Nephron progenitor cell (in vitro differentiated cells): ENCODE measurements around the gene HCFC2.

Experiments used
- DNase-seq: peaks from one replicate; pipeline ENCODE4 v3.0.0; 2021
- H3K27ac Mint-ChIP-seq: 2 replicates; pipeline ENCODE4 v1.8.0; 2021; ENCODE audit warnings: mild to moderate bottlenecking, moderate library complexity, mixed read lengths
- H3K27me3 Mint-ChIP-seq: 2 replicates; pipeline ENCODE4 v1.8.0; 2021; ENCODE audit warnings: mild to moderate bottlenecking, low read depth, mixed read lengths; ENCODE audit not compliant: poor library complexity
- H3K36me3 Mint-ChIP-seq: 2 replicates; pipeline ENCODE4 v1.8.0; 2021; ENCODE audit warnings: low read depth, mixed read lengths
- H3K4me1 Mint-ChIP-seq: 2 replicates; pipeline ENCODE4 v1.8.0; 2021; ENCODE audit warnings: mixed read lengths
- H3K4me3 Mint-ChIP-seq: 2 replicates; pipeline ENCODE4 v1.8.0; 2021; ENCODE audit warnings: mild to moderate bottlenecking, moderate library complexity, mixed read lengths
- H3K9me3 Mint-ChIP-seq: 2 replicates; pipeline ENCODE4 v1.8.0; 2021; ENCODE audit warnings: mild to moderate bottlenecking, moderate library complexity, mixed read lengths
- CTCF ChIP-seq: fragments of 200-600 bp; sonication (generic); IDR thresholded peaks from 2 replicates; pipeline ENCODE4 v1.5.0; 2021; ENCODE audit warnings: antibody characterized with exemption

Gene HCFC2

DNA sequence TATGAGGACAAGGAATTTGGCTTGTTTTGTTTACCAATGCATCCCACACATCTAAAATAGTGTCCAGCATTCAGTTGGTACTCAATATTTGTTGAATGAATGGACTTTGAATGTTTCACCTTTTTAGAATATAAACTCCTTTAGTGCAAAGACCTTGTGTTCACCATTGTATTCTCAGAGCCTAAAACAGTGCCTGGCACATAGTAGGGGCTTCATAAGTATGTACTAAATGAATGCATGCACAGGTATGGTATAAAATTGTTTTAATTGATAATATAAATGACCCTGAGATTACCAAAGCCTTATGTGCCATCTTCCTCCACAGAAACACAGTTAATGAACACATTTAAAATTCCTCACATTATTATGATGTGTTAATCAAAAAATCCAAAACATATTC is 78.7 kb downstream of the HCFC2 start:
- no peak for DNase-seq
- TF ChIP-seq CTCF: no peak
- H3K4me3 Mint-ChIP-seq: no peak overlapping the region
- H3K4me1 Mint-ChIP-seq: peaks cover 7% of the 10 kb centered on the region
- H3K27ac Mint-ChIP-seq: no peak overlapping the region
- no peaks in the 10 kb centered on the region for H3K36me3 Mint-ChIP-seq
- peaks cover 10% of the 10 kb centered on the region for H3K9me3 Mint-ChIP-seq
- peaks cover 4% of the 10 kb centered on the region for H3K27me3 Mint-ChIP-seq

DNA sequence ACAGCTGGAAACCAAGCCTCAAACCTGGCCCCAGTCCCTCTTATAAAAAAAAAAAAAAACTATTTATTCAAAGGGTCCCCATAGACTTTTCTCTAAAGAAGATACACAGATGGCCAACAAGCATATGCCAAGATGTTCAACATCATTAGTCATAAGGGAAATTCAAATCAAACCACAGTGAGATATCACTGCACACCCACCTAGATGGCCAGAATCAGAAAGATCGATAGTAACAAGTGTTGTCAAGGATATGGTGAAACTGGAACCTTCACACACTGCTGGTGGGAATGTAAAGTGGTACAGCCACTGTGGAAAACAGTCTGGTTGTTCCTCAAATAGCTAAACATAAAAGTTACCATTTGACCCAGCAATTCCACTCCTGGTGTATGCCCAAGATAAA is 79.6 kb downstream of the HCFC2 start:
- H3K4me3 Mint-ChIP-seq: no peak overlapping the region
- peaks cover 10% of the 10 kb centered on the region for H3K9me3 Mint-ChIP-seq
- H3K27me3 Mint-ChIP-seq: peaks cover 4% of the 10 kb centered on the region
- H3K4me1 Mint-ChIP-seq: peaks cover 3% of the 10 kb centered on the region
- no peak overlapping the region for H3K27ac Mint-ChIP-seq
- no peak for DNase-seq
- TF ChIP-seq CTCF: no peak
- H3K36me3 Mint-ChIP-seq: no peaks in the 10 kb centered on the region

GRCh38 chr12:104147346-104147745 is 83.0 kb downstream of the HCFC2 start:
- no peak for TF ChIP-seq CTCF
- no peak overlapping the region for H3K27ac Mint-ChIP-seq
- peaks cover 10% of the 10 kb centered on the region for H3K9me3 Mint-ChIP-seq
- peaks cover 9% of the 10 kb centered on the region for H3K27me3 Mint-ChIP-seq
- DNase-seq: no peak
- H3K4me3 Mint-ChIP-seq: no peak overlapping the region
- peaks cover 4% of the 10 kb centered on the region for H3K4me1 Mint-ChIP-seq
- H3K36me3 Mint-ChIP-seq: no peaks in the 10 kb centered on the region

- no peak for DNase-seq
- peaks cover 5% of the 10 kb centered on the region for H3K9me3 Mint-ChIP-seq
- H3K36me3 Mint-ChIP-seq: no peaks in the 10 kb centered on the region
- TF ChIP-seq CTCF: no peak
- peaks cover 9% of the 10 kb centered on the region for H3K27me3 Mint-ChIP-seq
- no peak overlapping the region for H3K4me3 Mint-ChIP-seq
- no peak overlapping the region for H3K27ac Mint-ChIP-seq
- peaks cover 4% of the 10 kb centered on the region for H3K4me1 Mint-ChIP-seq
These were observed 86.1 kb downstream of the HCFC2 start for GRCh38 chr12:104150416-104150815.

DNA sequence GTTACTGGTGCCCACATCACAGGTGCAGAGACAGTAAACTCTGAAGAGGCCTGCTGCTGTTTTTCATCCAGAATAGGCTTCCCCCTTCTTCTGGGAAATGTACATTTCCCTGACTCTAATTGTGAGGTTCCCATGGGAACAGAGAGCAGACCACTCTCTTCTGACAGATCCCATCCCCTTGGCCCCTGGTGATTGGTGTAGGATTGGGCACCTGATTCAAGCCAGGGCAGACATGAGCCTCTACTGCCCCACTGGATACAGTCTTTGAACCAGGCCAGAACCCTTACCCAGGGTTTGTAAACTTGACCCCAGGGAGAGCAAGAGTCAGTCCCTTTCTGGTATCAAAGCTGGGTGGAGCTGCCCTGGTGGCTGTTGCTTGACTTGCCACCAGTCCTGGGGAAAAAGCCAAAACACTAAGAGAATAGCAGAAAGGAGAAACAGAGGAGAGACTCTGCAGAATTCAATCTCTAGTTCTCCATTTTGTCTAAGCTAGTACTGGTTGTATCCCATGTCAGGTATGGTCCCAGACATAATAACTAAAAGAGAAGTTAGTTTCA is 88.4 kb downstream of the HCFC2 start:
- DNase-seq: no peak
- H3K4me3 Mint-ChIP-seq: no peak overlapping the region
- H3K36me3 Mint-ChIP-seq: no peaks in the 10 kb centered on the region
- H3K4me1 Mint-ChIP-seq: peaks cover 4% of the 10 kb centered on the region
- no peak for TF ChIP-seq CTCF
- peaks cover 9% of the 10 kb centered on the region for H3K27me3 Mint-ChIP-seq
- H3K27ac Mint-ChIP-seq: no peak overlapping the region
- no peaks in the 10 kb centered on the region for H3K9me3 Mint-ChIP-seq

DNA sequence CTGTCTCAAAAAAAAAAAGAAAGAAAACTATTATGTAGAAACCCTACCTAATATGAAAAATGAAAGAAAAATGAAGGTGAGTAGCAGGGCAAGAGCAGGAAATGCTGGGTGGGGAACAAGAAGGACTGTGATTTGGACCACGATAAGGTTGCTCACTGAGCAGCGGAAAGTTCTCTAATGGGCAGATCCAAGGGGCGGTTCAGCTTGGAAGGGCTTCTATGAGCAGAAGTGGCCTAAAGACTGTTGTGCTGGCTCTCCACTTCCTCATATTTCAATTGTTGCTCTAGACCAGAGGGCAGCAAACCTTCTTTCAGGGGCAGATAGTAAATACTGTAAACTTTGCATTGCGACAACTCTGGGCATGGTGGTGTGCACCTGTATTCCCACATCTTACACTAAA is 90.0 kb downstream of the HCFC2 start:
- Mint-ChIP-seq H3K4me3 (no peak overlapping the region), H3K27ac (no peak overlapping the region), H3K27me3 (peaks cover 6% of the 10 kb centered on the region), H3K36me3 (no peaks in the 10 kb centered on the region), H3K4me1 (peaks cover 4% of the 10 kb centered on the region), H3K9me3 (no peaks in the 10 kb centered on the region)
- DNase-seq: no peak
- TF ChIP-seq CTCF: no peak
